ENCODE results near the gene PIGU. TPM values are rescaled to one million over a fixed set of nuclear protein-coding genes. Genes with fewer than 3 reads are reported as not detected.
A peak's percentile ranks its signal among the peaks of the same experiment; 100 is the strongest.

The PIGU gene
- total and polyA plus RNA-seq, 2 of the 13 experiments (the other 11 are each of a cell fraction or from before 2014, with no cell fraction given) = 45.5 to 231 TPM

- TF ChIP-seq MAZ (IDR thresholded peaks at IDR 0.05; ENCODE audit: borderline replicate concordance, low read depth, low read length) = no peak
- 0 out of 2 replicates have a peak, but pooled peaks have one; percentile 43 for TF ChIP-seq MAZ (CRISPR knock-in tag; IDR thresholded peaks at IDR 0.05; ENCODE audit: low read depth)
- TF ChIP-seq GTF2F1 (IDR thresholded peaks at IDR 0.05; ENCODE audit: low read length) = no peak
- no peak for TF ChIP-seq JUNB (CRISPR knock-in tag; IDR thresholded peaks at IDR 0.05; ENCODE audit: borderline replicate concordance)
- no peak for TF ChIP-seq TGIF2 (CRISPR knock-in tag; IDR thresholded peaks at IDR 0.05)
- TF ChIP-seq SP4 (CRISPR knock-in tag; IDR thresholded peaks at IDR 0.05) = 0 out of 2 replicates have a peak, but pooled peaks have one; percentile 9
- no peak for TF ChIP-seq ZNF7 (CRISPR knock-in tag; IDR thresholded peaks at IDR 0.05)
- TF ChIP-seq ZNF816 (CRISPR knock-in tag; IDR thresholded peaks at IDR 0.05; ENCODE audit: borderline replicate concordance) = no peak
- peak; percentile 86; the same call in 1 of the 2 replicates for TF ChIP-seq EEA1 (CRISPR knock-in tag; IDR thresholded peaks at IDR 0.05; ENCODE audit: borderline replicate concordance)
- no peak for TF ChIP-seq ZNF572 (CRISPR knock-in tag; IDR thresholded peaks at IDR 0.05)
- 0 out of 2 replicates have a peak, but pooled peaks have one; percentile 6 for TF ChIP-seq ZNF737 (CRISPR knock-in tag; IDR thresholded peaks at IDR 0.05; ENCODE audit: borderline replicate concordance)
- no peak for TF ChIP-seq PAWR (CRISPR knock-in tag; IDR thresholded peaks at IDR 0.05; ENCODE audit: borderline replicate concordance)
- no peak for TF ChIP-seq U2AF2 (IDR thresholded peaks at IDR 0.05; ENCODE audit: low read depth, low read length)
- TF ChIP-seq ZNF747 (CRISPR knock-in tag; IDR thresholded peaks at IDR 0.05; ENCODE audit: borderline replicate concordance) = peak; percentile 69; the same call in 1 of the 2 replicates
- TF ChIP-seq ZHX2 (IDR thresholded peaks at IDR 0.05; ENCODE audit: low read depth) = 0 out of 2 replicates have a peak, but pooled peaks have one; percentile 32
- TF ChIP-seq ZHX2 (CRISPR knock-in tag; IDR thresholded peaks at IDR 0.05; ENCODE audit: borderline replicate concordance) = no peak
- peak; percentile 47 for TF ChIP-seq NR2F6 (IDR thresholded peaks at IDR 0.05)
- TF ChIP-seq NR2F6 (CRISPR knock-in tag; IDR thresholded peaks at IDR 0.05) = peak; percentile 76
- TF ChIP-seq CENPX (CRISPR knock-in tag; IDR thresholded peaks at IDR 0.05) = no peak
- peak; percentile 2; the same call in 1 of the 2 replicates for TF ChIP-seq ZNF335 (CRISPR knock-in tag; IDR thresholded peaks at IDR 0.05)
- no peak for TF ChIP-seq TCF7L2 (IDR thresholded peaks at IDR 0.05; ENCODE audit: low read depth, low read length)
- no peak for TF ChIP-seq TEAD2 (CRISPR knock-in tag; IDR thresholded peaks at IDR 0.05)
- 0 out of 2 replicates have a peak, but pooled peaks have one; percentile 4 for TF ChIP-seq ZNF256 (CRISPR knock-in tag; conservative IDR thresholded peaks at IDR 0.05)
- TF ChIP-seq GABPA (IDR thresholded peaks at IDR 0.05; ENCODE audit: low read depth, low read length) = no peak
- TF ChIP-seq GABPA (CRISPR knock-in tag; IDR thresholded peaks at IDR 0.05; ENCODE audit: low read depth) = no peak
- no peak for TF ChIP-seq ZNF543 (CRISPR knock-in tag; IDR thresholded peaks at IDR 0.05)
- no peak; the same call in 1 of the 2 replicates for TF ChIP-seq SALL2 (CRISPR knock-in tag; IDR thresholded peaks at IDR 0.05)
- no peak for TF ChIP-seq PPARG (CRISPR knock-in tag; conservative IDR thresholded peaks at IDR 0.05)
Measured at GRCh38 chr20:34705397-34706301, 28.8 kb upstream of the PIGU start (continued).
